Measurements from ENCODE around the gene RRAGD.

RRAGD gene

GRCh38 chr6:89339565-89339964 lies 72.5 kb downstream of the RRAGD start:
- peak; percentile 24 for DNase-seq (ENCODE audit: low read depth)

GRCh38 chr6:89335164-89335563 lies 76.9 kb downstream of the RRAGD start:
- DNase-seq (ENCODE audit: low read depth) = no peak

- no peak for DNase-seq (ENCODE audit: low read depth)
These were observed 81.2 kb downstream of the RRAGD start for GRCh38 chr6:89330910-89331309.

GRCh38 chr6:89328976-89329375 lies 83.1 kb downstream of the RRAGD start:
- DNase-seq (ENCODE audit: low read depth) = no peak

- DNase-seq (ENCODE audit: low read depth) = no peak
These were observed 87.8 kb downstream of the RRAGD start for GRCh38 chr6:89324304-89324703.

GRCh38 chr6:89323511-89323971 lies 88.5 kb downstream of the RRAGD start:
- no peak for DNase-seq (ENCODE audit: low read depth)

- DNase-seq (ENCODE audit: low read depth) = no peak
These were observed 90.7 kb downstream of the RRAGD start for GRCh38 chr6:89321131-89321970.

GRCh38 chr6:89320012-89320559 lies 92.0 kb downstream of the RRAGD start:
- no peak for DNase-seq (ENCODE audit: low read depth)

GRCh38 chr6:89317067-89317466 lies 95.0 kb downstream of the RRAGD start:
- no peak for DNase-seq (ENCODE audit: low read depth)

- no peak for DNase-seq (ENCODE audit: low read depth)
These were observed 96.7 kb downstream of the RRAGD start, which contains the start of gene GABRR2 for GRCh38 chr6:89315249-89315885. GABRR2 (minus strand) TSS chr6:89315299; CDS start chr6:89315165, 134 bp downstream.

GRCh38 chr6:89314692-89315091 lies 97.4 kb downstream of the RRAGD start:
- no peak for DNase-seq (ENCODE audit: low read depth)

All from EH (cell line).